Upper lobe of left lung (tissue), 6 donors: ENCODE measurements around the gene RNF224. TPM values are rescaled to one million over a fixed set of nuclear protein-coding genes. Genes with fewer than 3 reads are reported as not detected.

Source experiments
- ATAC-seq, 2 donors: fragments of 200-7000 bp; cut with Tn5 transposase; one replicate each; pipeline ENCODE4 v1.9.1; 2022; ENCODE audit warnings: mild to moderate bottlenecking in 2 of 2, moderate library complexity in 2 of 2; ENCODE audit not compliant: low FRiP score in 2 of 2
- DNase-seq, 2 donors: peaks; one replicate each; pipeline ENCODE4 v3.0.0-alpha.2; 2019 to 2020
- H3K27ac ChIP-seq, 4 donors: fragments of 200-600 bp; sonication (generic); one replicate each; pipeline ENCODE4 v1.5.1; 2016 to 2019
- H3K27me3 ChIP-seq, 4 donors: fragments of 200-600 bp; sonication (generic); one replicate each; pipeline ENCODE4 v1.5.1; 2017 to 2019
- H3K36me3 ChIP-seq, 4 donors: fragments of 200-600 bp; sonication (generic); one replicate each; pipeline ENCODE4 v1.5.1; 2016 to 2019
- H3K4me1 ChIP-seq, 4 donors: fragments of 200-600 bp; sonication (generic); one replicate each; pipeline ENCODE4 v1.5.1; 2018 to 2019
- H3K4me3 ChIP-seq, 4 donors: fragments of 200-600 bp; sonication (generic); one replicate each; pipeline ENCODE4 v1.5.1; 2017 to 2019; ENCODE audit warnings: mild to moderate bottlenecking in 2 of 4, moderate library complexity in 1 of 4
- H3K9me3 ChIP-seq, 4 donors: fragments of 200-600 bp; sonication (generic); one replicate each; pipeline ENCODE4 v1.5.1; 2018 to 2019
- CTCF ChIP-seq, 6 experiments: fragments of 450-650 bp in 4 of 6; fragments of 200-600 bp in 2 of 6; sonication (generic) in 2 of 6; IDR thresholded peaks; one replicate each; pipeline ENCODE4 v1.5.1; 2016 to 2019; ENCODE audit warnings: antibody characterized with exemption in 6 of 6
- EP300 ChIP-seq, 4 donors: sonication (generic); formaldehyde crosslinking; IDR thresholded peaks; one replicate each; pipeline ENCODE4 v1.5.1; 2017; ENCODE audit warnings: antibody characterized with exemption in 4 of 4, control low read depth in 2 of 4
- POLR2A ChIP-seq, 4 donors: fragments of 450-650 bp; IDR thresholded peaks; one replicate each; pipeline ENCODE4 v1.5.1; 2016 to 2017; ENCODE audit warnings: antibody characterized with exemption in 4 of 4, mild to moderate bottlenecking in 2 of 4
- POLR2AphosphoS5 ChIP-seq, 2 donors: sonication (generic); formaldehyde crosslinking; IDR thresholded peaks; one replicate each; pipeline ENCODE4 v1.5.1; 2017; ENCODE audit warnings: antibody characterized with exemption in 2 of 2
- WGBS, 2 donors: methylation state at CpG; one replicate each; pipeline ENCODE4 v1.1.5; 2017 to 2018; 5-methylcytosine and 5-hydroxymethylcytosine counted together
- total RNA-seq, 6 donors: library from RNA; depleted of rRNA in 4 of 6; stranded (reverse); fragments of >200 nt in 4 of 6; gene quantifications; one replicate each; pipeline versions ENCODE4 v1.1.0 to v1.2.1, GENCODE V29; 2016 to 2021
- donor health status: DM: no; HTN: no; CAD: no; lungs with moderate emphysema.
- donor health status: DM: no; HTN: yes; CAD: no; lungs with severe emphysema.

RNF224 gene
- total RNA-seq, 6 donors from 2014 or later, result 0.46 to 0.59 (median 0.57) TPM; not detected in 3

GRCh38 chr9:137234055-137234697 lies 6.9 kb downstream of the RNF224 start:
- peak in 1 of 2 donors; percentile 81 for DNase-seq
- no peak for ATAC-seq
- Histone ChIP-seq H3K4me3 (no peak overlapping the region), H3K4me1 (peaks cover 15 to 38% (median 22%) of the 10 kb centered on the region in 4 donors), H3K27me3 (peaks cover 0 to 27% (median 4%) of the 10 kb centered on the region in 4 donors), H3K36me3 (no peaks in the 10 kb centered on the region), H3K27ac (no peak overlapping the region), H3K9me3 (no peaks in the 10 kb centered on the region)
- WGBS, 2 donors, result 52% methylated on average over 26 of the region's 40 CpGs; no CpG with 5 or more reads in 1 of the 2 donors
- TF ChIP-seq EP300 (IDR thresholded peaks at IDR 0.05), result no peak
- TF ChIP-seq POLR2AphosphoS5 (IDR thresholded peaks at IDR 0.05), result no peak
- no peak for TF ChIP-seq CTCF (IDR thresholded peaks at IDR 0.05)
- TF ChIP-seq POLR2A (IDR thresholded peaks at IDR 0.05), result no peak

GRCh38 chr9:137234758-137235423 lies 7.6 kb downstream of the RNF224 start:
- Histone ChIP-seq H3K4me3 (no peak overlapping the region), H3K27ac (no peak overlapping the region), H3K4me1 (peaks cover 19 to 45% (median 28%) of the 10 kb centered on the region in 4 donors), H3K27me3 (peaks cover 0 to 20% (median 4%) of the 10 kb centered on the region in 4 donors), H3K9me3 (no peaks in the 10 kb centered on the region), H3K36me3 (no peaks in the 10 kb centered on the region)
- 81 to 82% methylated on average over 14 to 16 of the region's 18 CpGs for WGBS, 2 donors
- ATAC-seq (no peak), DNase-seq (peak in 1 of 2 donors; percentile 73)
- no peak for TF ChIP-seq CTCF (IDR thresholded peaks at IDR 0.05)
- no peak for TF ChIP-seq POLR2AphosphoS5 (IDR thresholded peaks at IDR 0.05)
- no peak for TF ChIP-seq EP300 (IDR thresholded peaks at IDR 0.05)
- no peak for TF ChIP-seq POLR2A (IDR thresholded peaks at IDR 0.05)

- Histone ChIP-seq H3K4me3 (peak overlapping the region in 3 of 4 donors; percentile 3 to 29 (median 21)), H3K27me3 (peaks cover 0 to 14% (median 3%) of the 10 kb centered on the region in 4 donors), H3K9me3 (no peaks in the 10 kb centered on the region), H3K4me1 (peaks cover 23 to 52% (median 30%) of the 10 kb centered on the region in 4 donors), H3K27ac (no peak overlapping the region), H3K36me3 (no peaks in the 10 kb centered on the region)
- DNase-seq, result peak in 1 of 2 donors; percentile 82
- 64 to 75% methylated on average over 3 to 20 of the region's 35 CpGs for WGBS, 2 donors
- TF ChIP-seq POLR2A (IDR thresholded peaks at IDR 0.05) (no peak), POLR2AphosphoS5 (IDR thresholded peaks at IDR 0.05) (no peak), EP300 (IDR thresholded peaks at IDR 0.05) (no peak), CTCF (IDR thresholded peaks at IDR 0.05) (no peak)
- no peak for ATAC-seq
Measured at GRCh38 chr9:137235424-137236237, 8.3 kb downstream of the RNF224 start.

GRCh38 chr9:137236238-137236935 lies 9.1 kb downstream of the RNF224 start:
- Histone ChIP-seq H3K9me3 (no peaks in the 10 kb centered on the region), H3K27me3 (peaks cover 0 to 14% (median 3%) of the 10 kb centered on the region in 4 donors), H3K36me3 (no peaks in the 10 kb centered on the region), H3K27ac (peak overlapping the region in 1 of 4 donors; percentile 64), H3K4me3 (peak overlapping the region in 3 of 4 donors; percentile 3 to 29 (median 21)), H3K4me1 (peaks cover 23 to 52% (median 30%) of the 10 kb centered on the region in 4 donors)
- DNase-seq (peak; percentile 94), ATAC-seq (peak; percentile 62 to 81)
- WGBS, 2 donors, result 7 to 20% methylated on average over 1 to 18 of the region's 31 CpGs
- TF ChIP-seq EP300 (IDR thresholded peaks at IDR 0.05) (no peak), POLR2AphosphoS5 (IDR thresholded peaks at IDR 0.05) (no peak), POLR2A (IDR thresholded peaks at IDR 0.05) (no peak), CTCF (IDR thresholded peaks at IDR 0.05) (peak; percentile 99 to 100 (median 99))
